HEK293T (cell line): ENCODE results near the gene VWA5B2.

ENCODE experiments used
- ARNT ChIP-seq: fragments of 450-650 bp; IDR thresholded peaks from 2 replicates; pipeline ENCODE4 v1.6.1; 2017; ENCODE audit warnings: mild to moderate bottlenecking
- FOXA1 ChIP-seq: fragments of 450-650 bp; IDR thresholded peaks from 2 replicates; pipeline ENCODE4 v1.6.1; 2016; ENCODE audit warnings: mild to moderate bottlenecking
- HDGF ChIP-seq: fragments of 450-650 bp; IDR thresholded peaks from 2 replicates; pipeline ENCODE4 v1.6.1; 2017; ENCODE audit warnings: antibody characterized with exemption, borderline replicate concordance
- LEF1 ChIP-seq: fragments of 450-650 bp; IDR thresholded peaks from 2 replicates; pipeline ENCODE4 v1.6.1; 2017; ENCODE audit warnings: mild to moderate bottlenecking, borderline replicate concordance
- NFRKB ChIP-seq: fragments of 450-650 bp; IDR thresholded peaks from 2 replicates; pipeline ENCODE4 v1.6.1; 2016; ENCODE audit warnings: mild to moderate bottlenecking, moderate library complexity
- PKNOX1 ChIP-seq: fragments of 450-650 bp; IDR thresholded peaks from 2 replicates; pipeline ENCODE4 v1.6.1; 2016

GRCh38 chr3:184203526-184203925 is 25.9 kb upstream of the VWA5B2 start:
- TF ChIP-seq PKNOX1 (no peak), HDGF (no peak), ARNT (no peak), NFRKB (no peak), FOXA1 (no peak), LEF1 (no peak)
